ENCODE results near the gene OR5AC2. TPM values are rescaled to one million over a fixed set of nuclear protein-coding genes. Genes with fewer than 3 reads are reported as not detected.

Gene OR5AC2
- total RNA-seq: not detected

GRCh38 chr3:98086873-98087272 is at the start of gene OR5AC2:
OR5AC2 (plus strand) TSS chr3:98087173; CDS start chr3:98087173, 0 bp downstream.
- 94% methylated on average over 4 of the region's 4 CpGs for WGBS
- Histone ChIP-seq H3K27me3 (replicated peaks; ENCODE audit: insufficient read depth) (no peaks in the 10 kb centered on the region), H3K36me3 (no peaks in the 10 kb centered on the region), H3K4me3 (no peak within 1 kb of the TSS), H3K27ac (no peak within 1 kb of the TSS), H3K9me3 (no peaks in the 10 kb centered on the region), H3K4me1 (replicated peaks) (no peaks in the 10 kb centered on the region)
- intact Hi-C loops (cut with DNase I): no loop called here
- no peak for DNase-seq (ENCODE audit: low spot score)
- TF ChIP-seq POLR2A (IDR thresholded peaks at IDR 0.05) (no peak), POLR2AphosphoS5 (IDR thresholded peaks at IDR 0.05) (no peak), CTCF (IDR thresholded peaks at IDR 0.05) (no peak)

- H3K4me1 ChIP-seq (replicated peaks): no peaks in the 10 kb centered on the region
- no peak for DNase-seq (ENCODE audit: low spot score)
- no peaks in the 10 kb centered on the region for H3K9me3 ChIP-seq
- no peak overlapping the region for H3K27ac ChIP-seq
- no peak for TF ChIP-seq POLR2A (IDR thresholded peaks at IDR 0.05)
- TF ChIP-seq POLR2AphosphoS5 (IDR thresholded peaks at IDR 0.05): no peak
- TF ChIP-seq CTCF (IDR thresholded peaks at IDR 0.05): no peak
- H3K36me3 ChIP-seq: no peaks in the 10 kb centered on the region
- 29% methylated on average over 3 of the region's 3 CpGs for WGBS
- intact Hi-C loops (cut with DNase I): loop anchor here (5.0 kb wide), 2 partner anchors 289 to 304 kb away; no protein-coding TSS in a partner anchor
- H3K4me3 ChIP-seq: no peak overlapping the region
- no peaks in the 10 kb centered on the region for H3K27me3 ChIP-seq (replicated peaks; ENCODE audit: insufficient read depth)
These were observed 48.7 kb upstream of the OR5AC2 start for GRCh38 chr3:98038286-98038685.

- WGBS: 73% methylated on average over 3 of the region's 3 CpGs
- Histone ChIP-seq H3K9me3 (no peaks in the 10 kb centered on the region), H3K27me3 (replicated peaks; ENCODE audit: insufficient read depth) (no peaks in the 10 kb centered on the region), H3K27ac (no peak overlapping the region), H3K4me3 (no peak overlapping the region), H3K36me3 (no peaks in the 10 kb centered on the region), H3K4me1 (replicated peaks) (no peaks in the 10 kb centered on the region)
- no peak for DNase-seq (ENCODE audit: low spot score)
- TF ChIP-seq POLR2A (IDR thresholded peaks at IDR 0.05) (no peak), CTCF (IDR thresholded peaks at IDR 0.05) (no peak), POLR2AphosphoS5 (IDR thresholded peaks at IDR 0.05) (no peak)
- intact Hi-C loops (cut with DNase I): loop anchor here (5.0 kb wide), 2 partner anchors 288 to 303 kb away; no protein-coding TSS in a partner anchor
These were observed 48.1 kb upstream of the OR5AC2 start for GRCh38 chr3:98038876-98039275.

GRCh38 chr3:98039322-98040024 is 47.5 kb upstream of the OR5AC2 start:
- Histone ChIP-seq H3K27me3 (replicated peaks; ENCODE audit: insufficient read depth) (no peaks in the 10 kb centered on the region), H3K4me1 (replicated peaks) (no peaks in the 10 kb centered on the region), H3K27ac (no peak overlapping the region), H3K36me3 (no peaks in the 10 kb centered on the region), H3K4me3 (no peak overlapping the region), H3K9me3 (no peaks in the 10 kb centered on the region)
- peak; percentile 69 for DNase-seq (ENCODE audit: low spot score)
- TF ChIP-seq POLR2AphosphoS5 (IDR thresholded peaks at IDR 0.05) (peak; percentile 45), POLR2A (IDR thresholded peaks at IDR 0.05) (no peak), CTCF (IDR thresholded peaks at IDR 0.05) (peak; percentile 76 to 98 (median 85))
- intact Hi-C loops (cut with DNase I): loop anchor here (5.0 kb wide), 2 partner anchors 288 to 303 kb away; no protein-coding TSS in a partner anchor
- 15% methylated on average over 13 of the region's 13 CpGs for WGBS

GRCh38 chr3:98041350-98041749 is 45.6 kb upstream of the OR5AC2 start:
- TF ChIP-seq POLR2A (IDR thresholded peaks at IDR 0.05) (no peak), CTCF (IDR thresholded peaks at IDR 0.05) (no peak), POLR2AphosphoS5 (IDR thresholded peaks at IDR 0.05) (no peak)
- intact Hi-C loops (cut with DNase I): no loop called here
- WGBS: 94% methylated on average over 1 of the region's 1 CpG

More at GRCh38 chr3:98041350-98041749, 45.6 kb upstream of the OR5AC2 start:
- Histone ChIP-seq H3K27ac (no peak overlapping the region), H3K27me3 (replicated peaks; ENCODE audit: insufficient read depth) (no peaks in the 10 kb centered on the region), H3K36me3 (no peaks in the 10 kb centered on the region), H3K9me3 (no peaks in the 10 kb centered on the region), H3K4me1 (replicated peaks) (no peaks in the 10 kb centered on the region), H3K4me3 (no peak overlapping the region)
- no peak for DNase-seq (ENCODE audit: low spot score)
